ENCODE data around the gene MAP3K5.

DNA sequence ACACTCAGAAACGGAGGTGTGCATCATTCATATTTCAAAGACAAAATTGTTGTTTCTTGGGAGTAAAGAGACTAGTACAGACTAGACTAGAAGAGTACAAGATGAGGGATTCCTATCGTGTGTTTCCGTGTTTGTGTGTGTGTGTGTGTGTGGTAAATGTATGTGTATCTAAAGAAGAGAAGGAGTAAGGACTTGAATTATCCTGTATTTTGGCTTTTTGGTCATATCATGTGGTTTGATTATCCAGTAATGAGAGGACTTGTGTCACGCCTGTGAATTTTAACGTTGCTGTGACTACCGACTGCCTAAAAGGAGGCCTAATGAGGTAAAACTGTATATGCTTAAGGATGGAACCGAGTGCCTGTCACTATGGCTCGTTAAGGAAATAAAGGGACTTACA, 197.6 kb downstream of the MAP3K5 start:
- TF ChIP-seq, protein P1, sequence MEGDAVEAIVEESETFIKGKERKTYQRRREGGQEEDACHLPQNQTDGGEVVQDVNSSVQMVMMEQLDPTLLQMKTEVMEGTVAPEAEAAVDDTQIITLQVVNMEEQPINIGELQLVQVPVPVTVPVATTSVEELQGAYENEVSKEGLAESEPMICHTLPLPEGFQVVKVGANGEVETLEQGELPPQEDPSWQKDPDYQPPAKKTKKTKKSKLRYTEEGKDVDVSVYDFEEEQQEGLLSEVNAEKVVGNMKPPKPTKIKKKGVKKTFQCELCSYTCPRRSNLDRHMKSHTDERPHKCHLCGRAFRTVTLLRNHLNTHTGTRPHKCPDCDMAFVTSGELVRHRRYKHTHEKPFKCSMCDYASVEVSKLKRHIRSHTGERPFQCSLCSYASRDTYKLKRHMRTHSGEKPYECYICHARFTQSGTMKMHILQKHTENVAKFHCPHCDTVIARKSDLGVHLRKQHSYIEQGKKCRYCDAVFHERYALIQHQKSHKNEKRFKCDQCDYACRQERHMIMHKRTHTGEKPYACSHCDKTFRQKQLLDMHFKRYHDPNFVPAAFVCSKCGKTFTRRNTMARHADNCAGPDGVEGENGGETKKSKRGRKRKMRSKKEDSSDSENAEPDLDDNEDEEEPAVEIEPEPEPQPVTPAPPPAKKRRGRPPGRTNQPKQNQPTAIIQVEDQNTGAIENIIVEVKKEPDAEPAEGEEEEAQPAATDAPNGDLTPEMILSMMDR (conservative IDR thresholded peaks at IDR 0.05 in 1 of 2, IDR thresholded peaks at IDR 0.05 in 1 of 2; ENCODE audit: low read depth in 1 of 2, low read length in 2 of 2): no peak
- TF ChIP-seq EZH2 (IDR thresholded peaks at IDR 0.05; ENCODE audit: low read length, missing control alignments): no peak
